PC-9 (cell line): ENCODE data around the gene WDR20. TPM values are rescaled to one million over a fixed set of nuclear protein-coding genes. Genes with fewer than 3 reads are reported as not detected.
A peak's percentile ranks its signal among the peaks of the same experiment; 100 is the strongest.
"Not testable (repeated sequence)": the region's sequence is repeated elsewhere in the genome, so short reads cannot be mapped to it uniquely, and the experiment has no call there.

Source experiments
- BruUV-seq: library from RNA; stranded (reverse); fragments of 400-500 nt; replicated peaks from 2 replicates; lab custom pipeline; 2021; lab: Mats Ljungman, UMichigan
- CTCF ChIA-PET: fragments of 300-600 bp; sonication (Branson Sonifier 250); formaldehyde crosslinking; loops from one replicate; lab custom pipeline; 2022; ENCODE audit warnings: antibody characterized with exemption; lab: Charles Lee
- POLR2A ChIA-PET: fragments of 300-600 bp; sonication (Branson Sonifier 250); formaldehyde crosslinking; loops from one replicate; lab custom pipeline; 2022; ENCODE audit warnings: antibody characterized with exemption; ENCODE audit not compliant: unreplicated experiment; lab: Charles Lee
- DNase-seq, 2 experiments: peaks; one replicate each; pipeline versions ENCODE4 v3.0.0 to v3.0.0-alpha.2; 2015 to 2022; ENCODE audit warnings: mixed read lengths in 1 of 2
- H2AFZ ChIP-seq: fragments of 200-600 bp; sonication (generic); 2 replicates; pipeline ENCODE4 v1.8.1; 2017; ENCODE audit warnings: antibody characterized with exemption
- H3F3A ChIP-seq: fragments of 200-600 bp; sonication (generic); 2 replicates; pipeline ENCODE4 v1.8.1; 2017; ENCODE audit warnings: antibody characterized with exemption, mild to moderate bottlenecking, low read depth; ENCODE audit not compliant: insufficient read depth
- H3K27ac ChIP-seq: fragments of 200-600 bp; sonication (generic); 2 replicates; pipeline ENCODE4 v1.6.1; 2016; ENCODE audit warnings: mixed run types
- H3K27me3 ChIP-seq: fragments of 200-600 bp; sonication (generic); 2 replicates; pipeline ENCODE4 v1.6.1; 2016; ENCODE audit warnings: low read depth, mixed run types; ENCODE audit not compliant: insufficient read depth
- H3K36me3 ChIP-seq: fragments of 200-600 bp; sonication (generic); 2 replicates; pipeline ENCODE4 v1.6.1; 2016; ENCODE audit warnings: low read depth, mixed run types
- H3K4me1 ChIP-seq: fragments of 200-600 bp; sonication (generic); replicated peaks from 2 replicates; pipeline ENCODE4 v1.6.1; 2016; ENCODE audit warnings: mixed run types; ENCODE audit not compliant: insufficient read depth
- H3K4me2 ChIP-seq: fragments of 200-600 bp; sonication (generic); 2 replicates; pipeline ENCODE4 v1.6.1; 2017; ENCODE audit warnings: mixed run types
- H3K4me3 ChIP-seq: fragments of 200-600 bp; sonication (generic); 2 replicates; pipeline ENCODE4 v1.6.1; 2016; ENCODE audit warnings: mixed run types
- H3K79me2 ChIP-seq: fragments of 200-600 bp; sonication (generic); 2 replicates; pipeline ENCODE4 v1.6.1; 2017; ENCODE audit warnings: low read depth, mixed run types
- H3K9me2 ChIP-seq: fragments of 200-600 bp; sonication (generic); 2 replicates; pipeline ENCODE4 v1.8.1; 2017; ENCODE audit warnings: mild to moderate bottlenecking; ENCODE audit not compliant: insufficient read depth
- H3K9me3 ChIP-seq: fragments of 200-600 bp; sonication (generic); 2 replicates; pipeline ENCODE4 v1.8.1; 2016; ENCODE audit warnings: low read depth; ENCODE audit not compliant: insufficient read depth
- H4K20me1 ChIP-seq: fragments of 200-600 bp; sonication (generic); 2 replicates; pipeline ENCODE4 v1.8.1; 2017; ENCODE audit not compliant: insufficient read depth
- EZH2 ChIP-seq: fragments of 200-600 bp; sonication (generic); IDR thresholded peaks from 2 replicates; pipeline ENCODE4 v1.8.0; 2017; ENCODE audit warnings: antibody characterized with exemption, low read depth
- intact Hi-C: fragments of 100-400 bp; cut with micrococcal nuclease; formaldehyde crosslinking; loops from one replicate; pipeline ENCODE4 v1.10.0; 2022; ENCODE audit not compliant: unreplicated experiment
- total RNA-seq: library from RNA; stranded (reverse); gene quantifications from 2 replicates; pipeline ENCODE4 v1.2.3, GENCODE V29; 2021
- TF ChIP-seq, protein P1 (sequence below): fragments of 200-600 bp; sonication (generic); conservative IDR thresholded peaks from 2 replicates; pipeline ENCODE4 v1.6.1; 2017; ENCODE audit warnings: mixed run types, antibody characterized with exemption, mild to moderate bottlenecking, moderate library complexity

WDR20 gene
- total RNA-seq, 1 experiment from 2014 or later, result 93.5 TPM

DNA sequence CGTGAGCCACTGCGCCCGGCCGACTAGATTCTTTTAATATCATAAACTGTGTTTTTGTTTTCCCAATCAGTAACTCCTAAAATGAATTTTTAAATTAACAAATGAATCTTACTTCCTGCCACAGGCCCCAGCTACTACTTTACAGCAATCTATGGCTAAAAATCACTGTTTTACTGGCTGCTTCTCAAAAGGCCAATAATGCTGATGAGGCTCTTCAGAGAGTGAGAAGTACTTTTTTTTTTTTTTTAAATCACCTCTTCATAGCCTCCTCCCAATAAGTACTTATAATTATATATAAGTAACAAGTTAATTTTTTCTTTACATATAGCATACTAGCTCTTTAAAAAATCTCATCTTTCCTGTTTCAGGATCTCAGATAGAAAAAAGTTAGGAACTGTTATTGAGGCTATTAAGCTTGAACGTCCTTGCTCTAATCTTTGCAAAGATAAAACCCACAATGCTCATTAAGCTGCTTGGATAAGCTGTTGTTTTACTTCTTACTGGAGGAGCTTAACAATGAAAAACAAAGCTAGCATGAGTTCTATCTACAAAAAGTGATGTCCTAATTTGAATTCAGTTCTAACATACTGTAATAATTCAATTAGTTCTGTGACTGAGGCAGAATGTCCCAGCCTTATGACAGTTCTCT, 12.8 kb upstream of the WDR20 start:
- CTCF ChIA-PET, result interaction anchor here (0.6 to 0.7 kb wide), 2 partner anchors 57 to 103 kb away, joined by 3 to 10 read pairs; no protein-coding TSS in a partner anchor
- H3F3A ChIP-seq, result peaks cover 40% of the 10 kb centered on the region
- TSS peak; percentile 51 for BruUV-seq
- TF ChIP-seq EZH2, result no peak
- TF ChIP-seq, protein P1, sequence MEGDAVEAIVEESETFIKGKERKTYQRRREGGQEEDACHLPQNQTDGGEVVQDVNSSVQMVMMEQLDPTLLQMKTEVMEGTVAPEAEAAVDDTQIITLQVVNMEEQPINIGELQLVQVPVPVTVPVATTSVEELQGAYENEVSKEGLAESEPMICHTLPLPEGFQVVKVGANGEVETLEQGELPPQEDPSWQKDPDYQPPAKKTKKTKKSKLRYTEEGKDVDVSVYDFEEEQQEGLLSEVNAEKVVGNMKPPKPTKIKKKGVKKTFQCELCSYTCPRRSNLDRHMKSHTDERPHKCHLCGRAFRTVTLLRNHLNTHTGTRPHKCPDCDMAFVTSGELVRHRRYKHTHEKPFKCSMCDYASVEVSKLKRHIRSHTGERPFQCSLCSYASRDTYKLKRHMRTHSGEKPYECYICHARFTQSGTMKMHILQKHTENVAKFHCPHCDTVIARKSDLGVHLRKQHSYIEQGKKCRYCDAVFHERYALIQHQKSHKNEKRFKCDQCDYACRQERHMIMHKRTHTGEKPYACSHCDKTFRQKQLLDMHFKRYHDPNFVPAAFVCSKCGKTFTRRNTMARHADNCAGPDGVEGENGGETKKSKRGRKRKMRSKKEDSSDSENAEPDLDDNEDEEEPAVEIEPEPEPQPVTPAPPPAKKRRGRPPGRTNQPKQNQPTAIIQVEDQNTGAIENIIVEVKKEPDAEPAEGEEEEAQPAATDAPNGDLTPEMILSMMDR, result no peak
- no peaks in the 10 kb centered on the region for H4K20me1 ChIP-seq
- no peak overlapping the region for H2AFZ ChIP-seq
- no peaks in the 10 kb centered on the region for H3K36me3 ChIP-seq
- intact Hi-C loops, result loop anchor here (1.0 kb wide), 1 partner anchor 30 kb away; no protein-coding TSS in a partner anchor
- H3K9me2 ChIP-seq, result no peaks in the 10 kb centered on the region
- peak overlapping the region; percentile 65 for H3K4me2 ChIP-seq
- no peak overlapping the region for H3K4me3 ChIP-seq
- no peaks in the 10 kb centered on the region for H3K9me3 ChIP-seq
- no peaks in the 10 kb centered on the region for H3K27me3 ChIP-seq
- peak overlapping the region; percentile 72 for H3K27ac ChIP-seq
- H3K4me1 ChIP-seq, result peaks cover 36% of the 10 kb centered on the region
- H3K79me2 ChIP-seq, result peaks cover 3% of the 10 kb centered on the region; the same call in 1 of the 2 replicates
- POLR2A ChIA-PET, result interaction anchor here (0.6 to 1.0 kb wide), 6 partner anchors 29 to 801 kb away, joined by 4 to 14 read pairs (median 8); no protein-coding TSS in a partner anchor
- no peak for DNase-seq

DNA sequence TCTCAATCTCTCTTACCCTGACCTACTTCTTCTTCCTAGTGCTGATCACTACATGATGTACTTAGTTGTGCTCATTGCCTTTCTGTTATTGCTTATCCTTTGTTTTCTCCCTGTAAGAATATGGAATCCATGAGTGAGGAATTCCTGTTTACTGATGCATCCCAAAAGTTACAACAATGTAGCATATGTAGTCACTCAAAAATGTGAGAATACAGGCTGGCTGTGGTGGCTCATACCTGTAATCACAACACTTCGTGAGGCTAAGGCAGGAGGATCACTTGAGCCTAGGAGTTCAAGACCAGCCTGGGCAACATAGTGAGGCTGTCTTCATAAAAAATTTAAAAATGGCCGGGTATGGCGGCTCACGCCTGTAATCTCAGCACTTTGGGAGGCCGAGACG, 8.0 kb upstream of the WDR20 start:
- peaks cover 12% of the 10 kb centered on the region; the same call in 1 of the 2 replicates for H3F3A ChIP-seq
- H3K27me3 ChIP-seq, result no peaks in the 10 kb centered on the region
- no peak overlapping the region for H2AFZ ChIP-seq
- ChIA-PET POLR2A (interaction anchor here (0.6 kb wide), 1 partner anchor 100 kb away, joined by 5 read pairs; no protein-coding TSS in a partner anchor), CTCF (no interaction called here)
- H3K4me1 ChIP-seq, result peaks cover 8% of the 10 kb centered on the region
- H3K79me2 ChIP-seq, result peaks cover 7% of the 10 kb centered on the region
- H3K9me3 ChIP-seq, result no peaks in the 10 kb centered on the region
- H3K4me3 ChIP-seq, result no peak overlapping the region
- no peaks in the 10 kb centered on the region for H3K9me2 ChIP-seq
- H4K20me1 ChIP-seq, result no peaks in the 10 kb centered on the region
- no peak for DNase-seq
- intact Hi-C loops, result no loop called here
- no peak overlapping the region for H3K4me2 ChIP-seq
- no peaks in the 10 kb centered on the region for H3K36me3 ChIP-seq
- H3K27ac ChIP-seq, result no peak overlapping the region
- no TSS peak for BruUV-seq
- TF ChIP-seq, protein P1, result no peak
- TF ChIP-seq EZH2, result no peak

DNA sequence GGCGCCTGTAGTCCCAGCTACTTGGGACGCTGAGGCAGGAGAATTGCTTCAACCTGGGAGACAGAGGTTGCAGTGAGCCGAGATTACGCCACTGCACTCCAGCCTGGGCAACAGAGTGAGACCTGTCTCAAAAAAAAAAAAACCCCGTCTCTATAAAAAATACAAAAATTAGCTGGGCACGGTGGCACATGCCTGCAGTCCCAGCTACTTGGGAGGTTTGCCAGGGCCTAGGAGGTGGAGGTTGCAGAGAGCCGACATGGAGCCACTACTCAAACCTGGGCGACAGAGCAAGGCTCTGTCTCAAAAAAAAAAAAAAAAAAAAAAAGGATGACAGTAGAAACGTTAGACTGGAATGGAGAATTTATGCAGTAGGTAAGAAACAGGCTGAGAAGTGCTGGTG, 5.7 kb upstream of the WDR20 start:
- H3K27me3 ChIP-seq, H4K20me1 ChIP-seq, H3K27ac ChIP-seq, intact Hi-C loops, H3K4me2 ChIP-seq, H3K36me3 ChIP-seq, H2AFZ ChIP-seq, H3K9me3 ChIP-seq, H3K4me3 ChIP-seq, DNase-seq, CTCF ChIA-PET, H3K9me2 ChIP-seq, BruUV-seq: not testable (repeated sequence)
- POLR2A ChIA-PET, result interaction anchor here (0.5 kb wide), 1 partner anchor 27 kb away, joined by 28 read pairs; no protein-coding TSS in a partner anchor
- H3F3A ChIP-seq, result peaks cover 15% of the 10 kb centered on the region; the same call in 1 of the 2 replicates
- H3K79me2 ChIP-seq, result peaks cover 27% of the 10 kb centered on the region
- peaks cover 14% of the 10 kb centered on the region for H3K4me1 ChIP-seq

DNA sequence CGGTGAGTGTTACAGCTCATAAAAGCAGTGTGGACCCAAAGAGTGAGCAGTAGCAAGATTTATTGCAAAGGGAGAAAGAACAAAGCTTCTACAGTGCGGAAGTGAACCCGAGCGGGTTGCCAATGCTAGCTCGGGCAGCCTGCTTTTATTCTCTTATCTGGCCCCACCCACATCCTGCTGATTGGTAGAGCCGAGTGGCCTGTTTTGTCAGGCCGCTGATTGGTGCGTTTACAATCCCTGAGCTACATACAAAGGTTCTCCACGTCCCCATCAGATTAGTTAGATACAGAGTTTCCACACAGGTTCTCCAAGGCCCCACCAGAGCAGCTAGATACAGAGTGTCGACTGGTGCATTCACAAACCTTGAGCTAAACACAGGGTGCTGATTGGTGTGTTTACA, 5.0 kb upstream of the WDR20 start:
- Histone ChIP-seq H3F3A (peaks cover 18% of the 10 kb centered on the region; the same call in 1 of the 2 replicates), H3K4me1 (peaks cover 14% of the 10 kb centered on the region), H3K79me2 (peaks cover 27% of the 10 kb centered on the region)
- H3K36me3 ChIP-seq, intact Hi-C loops, H4K20me1 ChIP-seq, H2AFZ ChIP-seq, H3K4me2 ChIP-seq, H3K9me2 ChIP-seq, H3K4me3 ChIP-seq, POLR2A ChIA-PET, BruUV-seq, CTCF ChIA-PET, H3K9me3 ChIP-seq, DNase-seq, H3K27ac ChIP-seq, H3K27me3 ChIP-seq: not testable (repeated sequence)

DNA sequence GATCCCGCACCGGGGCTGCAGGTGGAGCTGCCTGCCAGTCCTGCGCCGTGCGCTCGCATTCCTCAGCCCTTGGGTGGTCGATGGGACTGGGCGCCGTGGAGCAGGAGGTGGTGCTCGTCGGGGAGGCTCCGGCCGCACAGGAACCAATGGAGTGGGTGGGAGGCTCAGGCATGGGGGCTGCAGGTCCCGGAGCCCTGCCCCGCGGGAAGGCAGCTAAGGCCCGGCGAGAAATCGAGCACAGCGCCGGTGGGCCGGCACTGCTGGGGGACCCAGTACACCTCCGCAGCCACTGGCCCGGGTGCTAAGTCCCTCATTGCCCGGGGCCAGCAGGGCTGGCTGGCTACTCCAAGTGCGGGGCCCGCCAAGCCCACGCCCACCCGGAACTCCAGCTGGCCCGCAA, 4.2 kb upstream of the WDR20 start:
- intact Hi-C loops, H3K4me2 ChIP-seq, H3K9me2 ChIP-seq, H3K36me3 ChIP-seq, H3K27ac ChIP-seq, CTCF ChIA-PET, H3K9me3 ChIP-seq, DNase-seq, H3K4me3 ChIP-seq, H3K27me3 ChIP-seq, H4K20me1 ChIP-seq, H2AFZ ChIP-seq, POLR2A ChIA-PET, BruUV-seq: not testable (repeated sequence)
- Histone ChIP-seq H3K4me1 (peaks cover 14% of the 10 kb centered on the region), H3F3A (peaks cover 18% of the 10 kb centered on the region; the same call in 1 of the 2 replicates), H3K79me2 (peaks cover 34% of the 10 kb centered on the region)
